Measurements from ENCODE around the gene BSPRY.

- no peak for TF ChIP-seq SP1 (CRISPR knock-in tag; conservative IDR thresholded peaks at IDR 0.05)
- TF ChIP-seq, protein P1, sequence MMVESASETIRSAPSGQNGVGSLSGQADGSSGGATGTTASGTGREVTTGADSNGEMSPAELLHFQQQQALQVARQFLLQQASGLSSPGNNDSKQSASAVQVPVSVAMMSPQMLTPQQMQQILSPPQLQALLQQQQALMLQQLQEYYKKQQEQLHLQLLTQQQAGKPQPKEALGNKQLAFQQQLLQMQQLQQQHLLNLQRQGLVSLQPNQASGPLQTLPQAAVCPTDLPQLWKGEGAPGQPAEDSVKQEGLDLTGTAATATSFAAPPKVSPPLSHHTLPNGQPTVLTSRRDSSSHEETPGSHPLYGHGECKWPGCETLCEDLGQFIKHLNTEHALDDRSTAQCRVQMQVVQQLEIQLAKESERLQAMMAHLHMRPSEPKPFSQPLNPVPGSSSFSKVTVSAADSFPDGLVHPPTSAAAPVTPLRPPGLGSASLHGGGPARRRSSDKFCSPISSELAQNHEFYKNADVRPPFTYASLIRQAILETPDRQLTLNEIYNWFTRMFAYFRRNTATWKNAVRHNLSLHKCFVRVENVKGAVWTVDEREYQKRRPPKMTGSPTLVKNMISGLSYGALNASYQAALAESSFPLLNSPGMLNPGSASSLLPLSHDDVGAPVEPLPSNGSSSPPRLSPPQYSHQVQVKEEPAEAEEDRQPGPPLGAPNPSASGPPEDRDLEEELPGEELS (CRISPR knock-in tag; IDR thresholded peaks at IDR 0.05): no peak
- TF ChIP-seq, protein P2, sequence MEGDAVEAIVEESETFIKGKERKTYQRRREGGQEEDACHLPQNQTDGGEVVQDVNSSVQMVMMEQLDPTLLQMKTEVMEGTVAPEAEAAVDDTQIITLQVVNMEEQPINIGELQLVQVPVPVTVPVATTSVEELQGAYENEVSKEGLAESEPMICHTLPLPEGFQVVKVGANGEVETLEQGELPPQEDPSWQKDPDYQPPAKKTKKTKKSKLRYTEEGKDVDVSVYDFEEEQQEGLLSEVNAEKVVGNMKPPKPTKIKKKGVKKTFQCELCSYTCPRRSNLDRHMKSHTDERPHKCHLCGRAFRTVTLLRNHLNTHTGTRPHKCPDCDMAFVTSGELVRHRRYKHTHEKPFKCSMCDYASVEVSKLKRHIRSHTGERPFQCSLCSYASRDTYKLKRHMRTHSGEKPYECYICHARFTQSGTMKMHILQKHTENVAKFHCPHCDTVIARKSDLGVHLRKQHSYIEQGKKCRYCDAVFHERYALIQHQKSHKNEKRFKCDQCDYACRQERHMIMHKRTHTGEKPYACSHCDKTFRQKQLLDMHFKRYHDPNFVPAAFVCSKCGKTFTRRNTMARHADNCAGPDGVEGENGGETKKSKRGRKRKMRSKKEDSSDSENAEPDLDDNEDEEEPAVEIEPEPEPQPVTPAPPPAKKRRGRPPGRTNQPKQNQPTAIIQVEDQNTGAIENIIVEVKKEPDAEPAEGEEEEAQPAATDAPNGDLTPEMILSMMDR (IDR thresholded peaks at IDR 0.05): no peak
- no peak for TF ChIP-seq NR3C1 (CRISPR knock-in tag; conservative IDR thresholded peaks at IDR 0.05; ENCODE audit: low read depth)
- no peak for TF ChIP-seq ELF4 (CRISPR knock-in tag; IDR thresholded peaks at IDR 0.05; ENCODE audit: low read depth)
- no peak for TF ChIP-seq ZNF281 (CRISPR knock-in tag; IDR thresholded peaks at IDR 0.05)
- no peak for TF ChIP-seq PREB (CRISPR knock-in tag; IDR thresholded peaks at IDR 0.05; ENCODE audit: borderline replicate concordance)
- TF ChIP-seq NFYB (CRISPR knock-in tag; conservative IDR thresholded peaks at IDR 0.05; ENCODE audit: low read depth): no peak
Measured at GRCh38 chr9:113381909-113382411, 32.6 kb downstream of the BSPRY start.

Measured in WTC11 (cell line).